Endometrium (tissue), 2 donors: ENCODE results near the gene SYT8.

Source experiments
- FAIRE-seq: peaks from 2 replicates; lab custom pipeline; 2012; peaks lifted over from hg19 to GRCh38; lab: Jason Lieb, UNC
- donor health status: control.
- donor health status: control.

The SYT8 gene

DNA sequence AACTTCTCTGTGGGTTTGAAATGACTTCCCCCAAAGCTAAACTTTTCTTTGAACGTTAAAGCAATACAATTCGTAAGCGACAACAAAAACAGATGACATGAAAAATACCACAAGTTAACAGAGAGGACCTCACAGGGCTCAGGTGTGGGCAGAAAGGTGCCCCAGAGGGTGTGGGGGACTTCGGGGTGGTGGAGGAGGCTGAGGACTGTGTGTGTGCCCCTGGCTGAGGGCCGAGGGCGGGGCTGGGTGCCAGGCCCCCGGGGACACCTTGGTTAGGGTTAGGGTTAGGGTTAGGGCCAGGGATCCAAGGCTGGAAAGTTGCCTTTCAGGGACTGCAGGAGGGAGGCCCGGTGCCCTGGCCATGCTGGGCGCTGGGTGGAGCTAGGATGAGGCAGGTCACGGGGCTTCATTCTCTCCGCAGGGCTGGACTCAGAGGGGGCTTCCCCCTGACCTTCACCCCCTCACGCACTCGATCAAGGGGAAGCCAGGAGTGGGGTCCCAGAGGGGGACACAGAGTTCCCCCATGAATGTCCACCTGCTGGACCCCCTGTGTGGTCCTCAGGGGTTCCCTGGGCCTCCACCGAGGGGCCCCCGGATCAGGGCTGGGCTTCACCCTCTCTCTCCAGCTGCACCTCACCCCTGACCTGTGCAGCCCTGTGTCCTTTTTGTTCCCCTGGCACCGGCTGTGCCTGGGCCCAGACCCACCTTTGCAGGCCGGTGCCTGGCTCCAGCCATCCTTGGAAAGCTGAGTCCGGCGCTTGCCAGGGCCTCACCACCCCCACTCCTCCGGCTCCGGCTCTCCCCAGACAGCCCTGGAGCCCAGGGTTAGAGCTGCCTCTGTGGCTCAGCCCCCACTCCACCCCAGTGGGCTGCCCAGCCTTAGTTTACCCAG lies 11.0 kb downstream of the SYT8 start:
- no peak for FAIRE-seq

GRCh38 chr11:1846453-1846932 lies 11.7 kb downstream of the SYT8 start:
- no peak for FAIRE-seq

GRCh38 chr11:1847006-1847735 lies 12.4 kb downstream of the SYT8 start:
- FAIRE-seq: no peak

- FAIRE-seq: no peak
These were observed 13.3 kb downstream of the SYT8 start for GRCh38 chr11:1847926-1848639.

- FAIRE-seq: no peak
These were observed 14.0 kb downstream of the SYT8 start for GRCh38 chr11:1848640-1849430.

GRCh38 chr11:1851468-1852180 lies 16.8 kb downstream of the SYT8 start:
- FAIRE-seq: no peak

DNA sequence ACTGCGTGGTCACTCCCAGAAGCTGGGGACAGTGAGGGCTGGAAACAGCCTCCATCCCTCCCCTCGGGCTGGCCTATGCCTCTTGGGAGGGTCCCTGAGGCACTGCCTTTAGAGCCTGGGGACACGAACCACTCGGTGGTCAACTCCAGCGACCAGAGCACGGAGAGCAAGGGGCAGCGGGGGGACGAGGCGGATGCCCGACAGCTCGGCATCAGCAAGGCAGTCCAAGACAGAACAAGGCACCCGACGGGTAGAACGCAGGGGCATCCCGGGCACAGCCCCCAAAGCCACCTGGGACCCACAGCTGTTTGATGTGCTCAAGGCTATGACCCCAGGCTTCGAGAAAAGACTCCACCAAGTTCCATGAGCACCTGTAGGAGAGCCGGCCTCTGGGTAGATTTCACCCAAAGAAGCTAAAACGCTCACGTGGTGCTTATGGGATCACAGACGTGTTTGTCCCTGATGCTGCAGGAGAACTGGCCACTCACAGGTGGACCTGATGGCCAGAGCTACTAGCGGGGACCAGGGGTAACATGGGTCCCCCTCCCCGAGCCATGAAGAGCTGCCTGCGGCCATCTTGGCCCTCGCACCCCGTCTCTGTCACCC lies 17.6 kb downstream of the SYT8 start:
- FAIRE-seq: no peak

DNA sequence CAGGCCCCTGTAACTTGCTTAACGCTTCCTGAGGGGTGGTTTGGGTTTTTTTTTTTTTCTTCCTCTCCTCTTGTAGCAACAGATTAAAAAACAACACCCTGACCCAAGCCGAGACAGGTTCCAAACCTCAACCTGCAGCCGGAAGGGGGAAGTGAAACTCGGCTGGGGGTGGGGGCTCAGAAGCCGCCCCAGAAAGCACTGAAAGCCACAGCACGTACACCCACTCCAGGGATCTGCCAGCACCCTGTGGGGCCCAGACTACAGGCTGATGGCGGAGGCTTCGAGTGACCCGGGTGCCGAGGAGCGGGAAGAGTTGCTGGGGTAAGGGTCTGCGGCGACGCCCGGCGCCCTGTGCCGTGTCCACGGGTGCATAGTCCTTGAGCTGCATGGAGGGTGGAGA lies 18.1 kb downstream of the SYT8 start, which contains the start of gene LSP1:
LSP1 (plus strand) TSS at position 208 of the 400 bp plus-strand sequence; CDS start at position 269, 61 bp downstream.
- FAIRE-seq: no peak

GRCh38 chr11:1853376-1854131 lies 18.8 kb downstream of the SYT8 start:
- no peak for FAIRE-seq

DNA sequence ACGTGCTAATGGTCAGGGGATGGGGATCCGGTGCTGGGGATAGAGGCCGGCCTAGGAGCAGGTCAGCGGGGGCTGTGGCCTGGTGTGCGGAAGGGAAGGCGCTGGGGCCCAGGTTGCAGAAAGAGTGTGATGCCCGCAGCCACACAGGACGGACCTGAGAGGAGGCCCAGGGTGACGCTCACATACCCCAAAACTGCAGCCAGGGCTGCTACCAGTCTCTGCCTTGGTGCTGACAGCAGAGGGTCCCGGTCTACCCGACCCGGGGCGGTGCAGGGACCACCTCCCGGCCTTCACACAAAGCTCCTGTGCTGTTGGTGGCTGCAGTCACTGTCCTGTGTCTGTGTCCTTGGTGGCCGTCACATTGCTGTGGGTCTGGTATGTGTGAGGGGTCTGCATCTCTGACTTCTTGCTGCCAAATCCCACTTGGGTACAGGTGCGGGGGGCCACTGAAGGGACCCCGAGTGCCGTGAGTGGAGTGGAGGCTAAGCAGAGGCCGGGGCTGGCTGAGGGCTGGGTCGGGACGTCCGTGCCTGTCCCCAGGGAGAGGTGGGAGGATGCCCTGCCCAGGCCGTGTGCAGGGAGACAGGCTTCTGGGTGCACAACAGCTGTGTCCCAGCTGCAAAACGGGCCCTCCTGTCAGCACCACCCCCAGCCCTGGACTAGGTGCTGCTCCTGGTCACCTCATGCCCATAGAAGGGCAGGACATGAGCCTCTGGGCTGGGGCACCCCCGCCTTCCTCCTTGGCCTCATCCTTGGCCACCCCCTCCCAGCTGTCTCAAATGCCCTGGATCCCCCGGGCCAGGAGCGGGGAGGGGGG lies 19.6 kb downstream of the SYT8 start:
- FAIRE-seq: no peak

- FAIRE-seq: no peak
These were observed 20.4 kb downstream of the SYT8 start for GRCh38 chr11:1854949-1855885.

DNA sequence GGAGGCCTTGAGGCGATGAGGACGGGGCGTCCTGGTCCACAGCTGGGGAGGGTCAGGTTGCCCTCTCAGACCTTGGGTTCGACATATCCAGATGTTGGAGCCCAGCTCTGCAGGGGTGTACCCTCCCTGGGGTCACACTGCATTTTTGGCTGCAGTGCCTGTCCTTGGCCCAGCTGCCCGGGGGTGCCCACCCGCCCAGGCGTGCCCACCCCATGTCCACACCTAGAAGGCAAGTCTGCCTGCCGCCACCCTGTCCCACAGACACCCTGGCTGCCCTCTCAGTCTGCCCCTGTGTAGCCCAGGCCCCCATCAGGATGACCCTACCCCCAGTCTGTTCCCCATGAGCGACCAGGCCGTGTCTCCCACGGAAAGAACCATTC lies 21.1 kb downstream of the SYT8 start:
- FAIRE-seq: no peak

- FAIRE-seq: no peak
These were observed 21.7 kb downstream of the SYT8 start for GRCh38 chr11:1856306-1857005.

DNA sequence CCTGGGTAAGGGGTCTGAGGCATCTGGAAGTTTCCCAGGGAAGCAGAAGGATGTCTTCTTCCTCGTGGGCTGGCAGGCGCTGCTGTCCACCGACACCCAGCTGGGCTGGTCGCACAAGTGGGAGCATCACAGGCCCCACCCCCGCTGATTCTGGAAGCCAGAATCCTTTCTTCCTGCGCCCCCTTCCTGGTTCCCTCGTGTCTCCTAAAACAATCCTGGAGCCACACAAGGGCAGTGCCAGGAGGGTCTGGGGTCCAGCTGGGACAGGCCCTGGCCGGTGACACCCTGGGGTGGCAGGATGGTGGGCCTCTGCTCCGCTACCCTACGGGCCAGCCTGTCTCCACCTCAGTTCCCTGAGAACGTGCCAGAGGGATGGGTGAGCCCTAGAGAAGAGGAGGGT lies 22.3 kb downstream of the SYT8 start:
- no peak for FAIRE-seq

DNA sequence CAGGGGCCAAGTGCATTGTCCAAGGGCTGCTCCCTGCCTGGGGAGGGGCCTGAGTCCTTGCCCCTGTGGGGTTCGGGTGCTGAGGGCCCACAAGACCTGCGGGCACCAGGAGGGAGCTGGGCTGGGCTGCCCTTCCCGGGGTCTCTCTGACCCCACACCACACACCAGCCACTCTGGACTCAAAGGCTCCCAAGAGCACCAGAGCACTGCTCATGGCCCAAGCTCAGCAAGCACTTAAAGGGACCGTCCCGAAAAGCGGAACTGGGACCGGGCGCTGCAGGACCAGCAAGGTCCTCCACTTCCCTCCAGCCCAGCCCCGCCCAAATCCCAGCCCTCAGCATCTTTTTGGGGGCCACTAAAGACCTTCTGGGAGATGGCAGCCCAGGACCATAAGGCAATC lies 23.4 kb downstream of the SYT8 start:
- FAIRE-seq: no peak

DNA sequence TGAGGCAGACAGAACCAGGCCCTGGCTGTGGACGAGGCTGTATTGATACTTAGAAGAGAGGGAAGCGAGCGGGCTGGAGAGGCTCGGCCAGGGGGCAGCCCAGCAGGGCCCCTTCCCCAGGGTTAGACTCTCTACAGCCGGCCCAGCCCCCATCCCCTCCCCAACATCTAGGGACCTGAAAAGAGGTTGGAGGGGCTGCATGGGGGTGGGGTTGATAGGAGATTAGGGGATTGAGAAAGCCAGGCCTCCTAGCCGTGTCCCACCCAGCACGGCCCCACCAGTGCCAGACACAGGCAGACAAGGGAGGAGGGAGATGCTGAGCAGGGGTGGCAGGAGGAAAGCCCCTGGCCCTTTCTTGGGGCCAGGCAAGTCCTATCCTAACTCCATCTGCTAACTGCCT lies 23.8 kb downstream of the SYT8 start:
- no peak for FAIRE-seq

- FAIRE-seq: no peak
These were observed 24.2 kb downstream of the SYT8 start for GRCh38 chr11:1859004-1859403.
